Left renal cortex interstitium (tissue), 4 donors: Measurements from ENCODE around the gene EDNRB. TPM values are rescaled to one million over a fixed set of nuclear protein-coding genes. Genes with fewer than 3 reads are reported as not detected.
"Not testable (repeated sequence)": the region's sequence is repeated elsewhere in the genome, so short reads cannot be mapped to it uniquely, and the experiment has no call there.

Source experiments
- DNase-seq, 4 donors: peaks; one replicate each; pipeline ENCODE4 v3.0.0-alpha.2; 2013; ENCODE audit warnings: low read depth in 4 of 4, low spot score in 2 of 4, missing footprints in 1 of 4
- polyA plus RNA-seq, 4 donors: library from polyadenylated mRNA; unstranded; fragments of 120-200 nt; gene quantifications; one replicate each; pipeline ENCODE4 v1.2.1, GENCODE V29; 2013; ENCODE audit not compliant: insufficient read length in 4 of 4

EDNRB gene
- polyA plus RNA-seq, 4 donors, result 56.6 to 85.0 (median 72.9) TPM

DNA sequence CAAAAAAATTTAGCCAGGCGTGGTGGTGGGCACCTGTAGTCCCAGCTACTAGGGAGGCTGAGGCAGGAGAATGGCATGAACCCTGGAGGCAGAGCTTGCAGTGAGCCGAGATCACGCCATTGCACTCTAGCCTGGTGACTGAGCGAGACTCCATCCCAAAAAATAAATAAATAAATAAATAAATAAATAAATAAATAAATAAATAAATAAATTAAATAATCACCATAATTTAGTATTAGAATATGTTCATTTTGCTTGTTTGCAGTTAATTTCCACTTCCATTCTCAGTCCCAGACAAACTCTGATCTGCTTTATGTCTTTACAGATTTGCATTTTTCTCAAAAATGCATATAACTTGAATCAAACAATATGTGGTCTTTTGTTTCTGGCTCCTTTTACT lies 70.6 kb downstream of the EDNRB start:
- not testable (repeated sequence) for DNase-seq

DNA sequence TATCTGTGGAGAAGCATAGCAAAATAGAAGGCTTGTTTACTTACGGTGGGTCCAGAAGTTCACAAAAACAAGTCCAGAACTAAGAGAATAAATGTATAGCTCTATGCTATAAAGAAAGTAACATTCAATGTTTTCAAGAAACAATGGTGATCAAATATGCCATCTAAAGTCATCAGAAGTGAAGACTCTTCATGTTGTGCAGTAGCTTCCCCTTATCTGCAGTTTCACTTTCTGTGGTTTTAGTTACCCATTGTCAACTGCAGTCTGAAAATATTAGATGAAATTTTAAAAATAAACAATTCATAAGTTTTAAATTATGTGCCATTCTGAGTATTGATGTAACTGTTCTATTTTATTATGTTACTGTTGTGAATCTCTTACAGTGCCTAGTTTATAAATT lies 72.5 kb downstream of the EDNRB start:
- DNase-seq, result no peak

Other genes starting within 250 kb of the EDNRB start
- 10 to 100 TPM; 18.3 to 22.1 (median 20.4) TPM for gene SLAIN1, start 221.1 kb downstream of the EDNRB start, polyA plus RNA-seq